Measurements from ENCODE around the gene MECP2. TPM values are rescaled to one million over a fixed set of nuclear protein-coding genes. Genes with fewer than 3 reads are reported as not detected.

MECP2 gene
- total RNA-seq, 1 experiment from 2014 or later, result 88.9 TPM

DNA sequence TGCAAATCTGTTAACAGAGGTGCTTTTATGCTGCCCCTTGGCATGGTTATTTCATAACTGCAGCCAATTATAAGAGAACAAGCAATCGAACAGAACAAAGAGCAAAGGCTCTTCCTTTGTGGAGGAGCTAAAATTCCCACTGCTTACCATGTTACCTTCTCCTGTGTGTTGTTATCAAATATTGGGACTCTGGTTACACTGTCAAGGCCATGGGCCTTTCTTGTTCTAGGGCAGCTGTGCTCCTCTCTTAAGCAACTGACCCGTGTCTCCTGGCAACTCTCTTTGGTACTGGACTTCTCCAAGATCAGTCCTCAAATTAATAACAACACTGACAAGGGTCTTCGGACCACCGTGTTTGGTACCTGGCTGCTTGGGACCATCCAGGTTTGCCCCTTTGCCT lies 34.4 kb upstream of the MECP2 start:
- BruUV-seq (replicated peaks), result no TSS peak
- in situ Hi-C loops (cut with HindIII; ENCODE audit: low pct_unique_long_range_greater_than_20kb, low sequenced_read_pairs) (no loop called here), intact Hi-C loops (cut with micrococcal nuclease; ENCODE audit: unreplicated experiment) (no loop called here)
- no peak overlapping the region for H3K4me3 ChIP-seq (ENCODE audit: low read depth in 2 of 2, low read length in 2 of 2)
- POLR2A ChIA-PET, result interaction anchor here (0.6 kb wide), 1 partner anchor 33 kb away, joined by 4 read pairs; no protein-coding TSS in a partner anchor
- DNase-seq (ENCODE audit: low read depth, low spot score), result no peak
- TF ChIP-seq POLR2AphosphoS5 (IDR thresholded peaks at IDR 0.05; ENCODE audit: low read depth, low read length), result no peak
- TF ChIP-seq, protein P1, sequence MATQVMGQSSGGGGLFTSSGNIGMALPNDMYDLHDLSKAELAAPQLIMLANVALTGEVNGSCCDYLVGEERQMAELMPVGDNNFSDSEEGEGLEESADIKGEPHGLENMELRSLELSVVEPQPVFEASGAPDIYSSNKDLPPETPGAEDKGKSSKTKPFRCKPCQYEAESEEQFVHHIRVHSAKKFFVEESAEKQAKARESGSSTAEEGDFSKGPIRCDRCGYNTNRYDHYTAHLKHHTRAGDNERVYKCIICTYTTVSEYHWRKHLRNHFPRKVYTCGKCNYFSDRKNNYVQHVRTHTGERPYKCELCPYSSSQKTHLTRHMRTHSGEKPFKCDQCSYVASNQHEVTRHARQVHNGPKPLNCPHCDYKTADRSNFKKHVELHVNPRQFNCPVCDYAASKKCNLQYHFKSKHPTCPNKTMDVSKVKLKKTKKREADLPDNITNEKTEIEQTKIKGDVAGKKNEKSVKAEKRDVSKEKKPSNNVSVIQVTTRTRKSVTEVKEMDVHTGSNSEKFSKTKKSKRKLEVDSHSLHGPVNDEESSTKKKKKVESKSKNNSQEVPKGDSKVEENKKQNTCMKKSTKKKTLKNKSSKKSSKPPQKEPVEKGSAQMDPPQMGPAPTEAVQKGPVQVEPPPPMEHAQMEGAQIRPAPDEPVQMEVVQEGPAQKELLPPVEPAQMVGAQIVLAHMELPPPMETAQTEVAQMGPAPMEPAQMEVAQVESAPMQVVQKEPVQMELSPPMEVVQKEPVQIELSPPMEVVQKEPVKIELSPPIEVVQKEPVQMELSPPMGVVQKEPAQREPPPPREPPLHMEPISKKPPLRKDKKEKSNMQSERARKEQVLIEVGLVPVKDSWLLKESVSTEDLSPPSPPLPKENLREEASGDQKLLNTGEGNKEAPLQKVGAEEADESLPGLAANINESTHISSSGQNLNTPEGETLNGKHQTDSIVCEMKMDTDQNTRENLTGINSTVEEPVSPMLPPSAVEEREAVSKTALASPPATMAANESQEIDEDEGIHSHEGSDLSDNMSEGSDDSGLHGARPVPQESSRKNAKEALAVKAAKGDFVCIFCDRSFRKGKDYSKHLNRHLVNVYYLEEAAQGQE (IDR thresholded peaks at IDR 0.05; ENCODE audit: insufficient read depth in 1 of 2, low read depth in 2 of 2, low read length in 1 of 2), result no peak
- no peak for TF ChIP-seq TCF7L2 (IDR thresholded peaks at IDR 0.05; ENCODE audit: low read depth, low read length)
- TF ChIP-seq, protein P2, sequence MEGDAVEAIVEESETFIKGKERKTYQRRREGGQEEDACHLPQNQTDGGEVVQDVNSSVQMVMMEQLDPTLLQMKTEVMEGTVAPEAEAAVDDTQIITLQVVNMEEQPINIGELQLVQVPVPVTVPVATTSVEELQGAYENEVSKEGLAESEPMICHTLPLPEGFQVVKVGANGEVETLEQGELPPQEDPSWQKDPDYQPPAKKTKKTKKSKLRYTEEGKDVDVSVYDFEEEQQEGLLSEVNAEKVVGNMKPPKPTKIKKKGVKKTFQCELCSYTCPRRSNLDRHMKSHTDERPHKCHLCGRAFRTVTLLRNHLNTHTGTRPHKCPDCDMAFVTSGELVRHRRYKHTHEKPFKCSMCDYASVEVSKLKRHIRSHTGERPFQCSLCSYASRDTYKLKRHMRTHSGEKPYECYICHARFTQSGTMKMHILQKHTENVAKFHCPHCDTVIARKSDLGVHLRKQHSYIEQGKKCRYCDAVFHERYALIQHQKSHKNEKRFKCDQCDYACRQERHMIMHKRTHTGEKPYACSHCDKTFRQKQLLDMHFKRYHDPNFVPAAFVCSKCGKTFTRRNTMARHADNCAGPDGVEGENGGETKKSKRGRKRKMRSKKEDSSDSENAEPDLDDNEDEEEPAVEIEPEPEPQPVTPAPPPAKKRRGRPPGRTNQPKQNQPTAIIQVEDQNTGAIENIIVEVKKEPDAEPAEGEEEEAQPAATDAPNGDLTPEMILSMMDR (IDR thresholded peaks at IDR 0.05), result no peak
- TF ChIP-seq SIN3A (IDR thresholded peaks at IDR 0.05; ENCODE audit: borderline replicate concordance, insufficient read depth, low read depth, low read length), result no peak
- H3K4me1 ChIP-seq (ENCODE audit: control insufficient read depth, insufficient read depth, low read length), result no peaks in the 10 kb centered on the region
- H3K27ac ChIP-seq (ENCODE audit: low read length), result no peak overlapping the region
- ATAC-seq, result no peak
- CTCF ChIA-PET, result no interaction called here
- H3K27me3 ChIP-seq (ENCODE audit: control insufficient read depth, insufficient read depth, low read length), result no peaks in the 10 kb centered on the region
- no peaks in the 10 kb centered on the region for H3K9me3 ChIP-seq (ENCODE audit: control insufficient read depth, insufficient read depth, low read depth, low read length)
- H3K36me3 ChIP-seq (ENCODE audit: control insufficient read depth, insufficient read depth, low read length), result no peaks in the 10 kb centered on the region

DNA sequence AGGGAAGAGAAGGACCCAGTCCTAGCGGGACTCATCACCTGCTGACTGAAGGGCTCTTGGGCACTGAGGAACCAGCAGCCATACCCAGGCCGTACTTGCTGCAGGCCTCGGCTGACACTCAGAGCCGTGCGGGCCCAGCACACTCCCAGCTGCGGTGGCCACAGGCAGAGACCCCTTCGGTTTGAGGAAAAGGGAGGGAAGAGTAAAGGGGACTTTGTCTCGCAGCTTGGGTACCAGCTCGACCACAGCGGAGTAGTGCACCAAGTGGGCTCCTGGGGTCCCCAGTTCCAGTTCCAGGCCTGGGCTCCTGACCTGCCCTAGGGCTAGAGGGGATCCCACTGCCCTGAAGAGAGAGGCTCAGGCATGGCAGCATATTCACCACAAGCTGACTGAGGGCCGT lies 28.6 kb upstream of the MECP2 start:
- TF ChIP-seq POLR2AphosphoS5 (IDR thresholded peaks at IDR 0.05; ENCODE audit: low read depth, low read length) (no peak), TCF7L2 (IDR thresholded peaks at IDR 0.05; ENCODE audit: low read depth, low read length) (no peak), SIN3A (IDR thresholded peaks at IDR 0.05; ENCODE audit: borderline replicate concordance, insufficient read depth, low read depth, low read length) (no peak)
- H3K4me3 ChIP-seq (ENCODE audit: low read depth in 2 of 2, low read length in 2 of 2), result no peak overlapping the region
- no peak for ATAC-seq
- H3K4me1 ChIP-seq (ENCODE audit: control insufficient read depth, insufficient read depth, low read length), result peaks cover 2% of the 10 kb centered on the region; the same call in 1 of the 2 replicates
- ChIA-PET POLR2A (no interaction called here), CTCF (no interaction called here)
- H3K27ac ChIP-seq (ENCODE audit: low read length), result no peak overlapping the region
- in situ Hi-C loops (cut with HindIII; ENCODE audit: low pct_unique_long_range_greater_than_20kb, low sequenced_read_pairs) (no loop called here), intact Hi-C loops (cut with micrococcal nuclease; ENCODE audit: unreplicated experiment) (no loop called here)
- H3K9me3 ChIP-seq (ENCODE audit: control insufficient read depth, insufficient read depth, low read depth, low read length), result no peaks in the 10 kb centered on the region
- no peak for DNase-seq (ENCODE audit: low read depth, low spot score)
- H3K36me3 ChIP-seq (ENCODE audit: control insufficient read depth, insufficient read depth, low read length), result no peaks in the 10 kb centered on the region
- BruUV-seq (replicated peaks), result no TSS peak
- no peaks in the 10 kb centered on the region for H3K27me3 ChIP-seq (ENCODE audit: control insufficient read depth, insufficient read depth, low read length)

DNA sequence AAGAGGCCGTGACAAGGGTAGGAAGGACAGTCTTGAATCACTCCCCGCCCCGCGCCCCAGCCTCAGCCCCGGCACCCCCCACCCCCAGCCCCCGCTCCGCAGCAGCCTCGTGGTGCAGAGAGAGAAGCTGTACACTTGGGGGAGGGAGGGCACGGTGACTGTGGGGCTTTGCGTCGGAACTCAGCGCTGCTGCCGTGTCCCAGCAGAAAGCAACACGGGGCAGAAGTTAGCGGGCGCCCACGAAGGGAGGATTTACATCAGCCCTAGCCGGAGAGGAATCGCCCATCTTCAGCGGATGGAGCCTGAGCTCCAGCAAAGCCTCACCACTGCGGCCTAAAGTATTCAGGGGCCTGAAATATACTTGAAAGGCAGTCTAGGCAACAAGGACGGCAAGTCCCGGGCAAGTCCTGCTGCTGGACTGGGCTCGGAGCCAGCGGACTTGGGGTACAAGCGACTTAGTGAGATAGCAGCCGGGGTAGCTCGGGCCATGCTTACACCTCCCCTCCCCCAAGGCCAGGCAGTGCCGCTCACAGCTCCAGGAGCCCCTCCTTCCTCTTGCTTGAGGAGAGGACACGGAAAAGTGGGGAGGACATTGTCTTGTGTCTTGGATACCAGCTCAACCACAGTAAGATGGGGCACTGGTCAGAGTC lies 28.0 kb upstream of the MECP2 start:
- in situ Hi-C loops (cut with HindIII; ENCODE audit: low pct_unique_long_range_greater_than_20kb, low sequenced_read_pairs) (no loop called here), intact Hi-C loops (cut with micrococcal nuclease; ENCODE audit: unreplicated experiment) (no loop called here)
- ChIA-PET POLR2A (interaction anchor here (0.7 kb wide), 1 partner anchor 84 kb away, joined by 3 read pairs; no protein-coding TSS in a partner anchor), CTCF (no interaction called here)
- DNase-seq (ENCODE audit: low read depth, low spot score) (no peak), ATAC-seq (no peak)
- no peak overlapping the region for H3K4me3 ChIP-seq (ENCODE audit: low read depth in 2 of 2, low read length in 2 of 2)
- H3K27me3 ChIP-seq (ENCODE audit: control insufficient read depth, insufficient read depth, low read length), result no peaks in the 10 kb centered on the region
- BruUV-seq (replicated peaks), result no TSS peak
- H3K36me3 ChIP-seq (ENCODE audit: control insufficient read depth, insufficient read depth, low read length), result no peaks in the 10 kb centered on the region
- H3K4me1 ChIP-seq (ENCODE audit: control insufficient read depth, insufficient read depth, low read length), result peaks cover 2% of the 10 kb centered on the region; the same call in 1 of the 2 replicates
- TF ChIP-seq SIN3A (IDR thresholded peaks at IDR 0.05; ENCODE audit: borderline replicate concordance, insufficient read depth, low read depth, low read length), result no peak
- no peak for TF ChIP-seq TCF7L2 (IDR thresholded peaks at IDR 0.05; ENCODE audit: low read depth, low read length)
- TF ChIP-seq, protein P1 (IDR thresholded peaks at IDR 0.05; ENCODE audit: insufficient read depth in 1 of 2, low read depth in 2 of 2, low read length in 1 of 2), result no peak
- TF ChIP-seq, protein P2 (IDR thresholded peaks at IDR 0.05), result no peak
- TF ChIP-seq POLR2AphosphoS5 (IDR thresholded peaks at IDR 0.05; ENCODE audit: low read depth, low read length), result no peak
- H3K9me3 ChIP-seq (ENCODE audit: control insufficient read depth, insufficient read depth, low read depth, low read length), result no peaks in the 10 kb centered on the region
- no peak overlapping the region for H3K27ac ChIP-seq (ENCODE audit: low read length)
